GM03348 (cell line): ENCODE measurements around the gene HDAC4.

Source experiments
- DNase-seq: peaks from one replicate; pipeline ENCODE4 v3.0.0; 2012; ENCODE audit warnings: low spot score

HDAC4 gene

DNA sequence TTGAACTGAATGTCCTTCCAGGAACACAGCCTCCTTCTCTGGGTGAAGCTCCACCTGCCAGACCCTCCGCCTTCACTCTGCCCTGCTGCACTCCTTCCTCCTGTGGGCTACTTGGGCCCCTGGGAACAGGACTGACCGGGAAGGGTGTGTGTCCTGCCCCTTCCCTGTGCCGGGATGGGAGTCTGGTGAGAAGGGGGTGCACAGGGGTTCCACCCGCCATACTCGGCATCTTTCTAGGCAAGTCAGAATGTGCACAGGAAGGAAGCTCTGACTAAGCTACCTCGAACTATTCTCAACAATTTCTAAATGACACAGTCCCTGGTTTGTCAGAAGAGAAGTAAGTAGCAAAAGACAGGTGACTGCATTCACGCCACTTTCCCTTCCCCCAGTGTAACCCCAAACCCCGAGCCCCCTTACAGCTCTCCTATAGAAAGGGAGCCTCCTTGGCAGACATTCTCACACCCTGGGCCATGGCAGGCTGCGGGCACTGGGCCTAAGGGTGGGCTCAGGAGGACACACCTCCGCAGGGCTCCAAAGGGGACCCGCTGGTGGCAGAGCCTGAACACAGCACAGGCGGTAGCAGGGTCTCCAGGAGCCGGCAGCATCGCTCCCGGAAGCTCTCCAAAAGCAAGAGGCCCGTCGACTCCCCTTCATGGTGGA is 184.1 kb downstream of the HDAC4 start:
- no peak for DNase-seq

DNA sequence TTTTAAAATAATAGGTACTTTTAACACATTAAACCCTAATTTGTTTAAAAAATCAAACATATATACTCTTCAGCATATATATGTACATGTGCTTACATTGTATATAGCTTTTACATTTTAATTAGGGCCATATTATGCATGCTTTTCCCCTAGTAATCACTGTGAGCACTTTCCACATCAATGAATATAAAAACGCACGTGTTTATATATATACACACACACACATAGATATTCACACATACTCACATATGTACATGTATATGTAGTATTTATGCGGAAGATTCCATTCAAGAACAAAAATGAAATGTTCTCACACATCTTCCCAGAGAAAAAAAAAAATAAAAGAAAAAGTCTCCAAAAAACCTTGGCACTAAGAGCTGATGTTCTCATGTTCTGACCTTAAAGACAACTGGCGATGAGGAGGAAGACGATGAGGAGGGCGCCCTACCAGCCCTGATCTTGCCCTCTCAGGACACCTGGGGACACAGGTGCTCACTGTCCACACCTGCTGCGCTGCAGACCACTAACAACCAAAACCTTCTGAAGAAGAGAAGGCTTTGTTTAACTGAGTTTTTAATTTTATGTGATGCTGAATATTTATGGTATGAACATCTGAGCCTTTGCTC is 184.7 kb downstream of the HDAC4 start:
- no peak for DNase-seq

DNA sequence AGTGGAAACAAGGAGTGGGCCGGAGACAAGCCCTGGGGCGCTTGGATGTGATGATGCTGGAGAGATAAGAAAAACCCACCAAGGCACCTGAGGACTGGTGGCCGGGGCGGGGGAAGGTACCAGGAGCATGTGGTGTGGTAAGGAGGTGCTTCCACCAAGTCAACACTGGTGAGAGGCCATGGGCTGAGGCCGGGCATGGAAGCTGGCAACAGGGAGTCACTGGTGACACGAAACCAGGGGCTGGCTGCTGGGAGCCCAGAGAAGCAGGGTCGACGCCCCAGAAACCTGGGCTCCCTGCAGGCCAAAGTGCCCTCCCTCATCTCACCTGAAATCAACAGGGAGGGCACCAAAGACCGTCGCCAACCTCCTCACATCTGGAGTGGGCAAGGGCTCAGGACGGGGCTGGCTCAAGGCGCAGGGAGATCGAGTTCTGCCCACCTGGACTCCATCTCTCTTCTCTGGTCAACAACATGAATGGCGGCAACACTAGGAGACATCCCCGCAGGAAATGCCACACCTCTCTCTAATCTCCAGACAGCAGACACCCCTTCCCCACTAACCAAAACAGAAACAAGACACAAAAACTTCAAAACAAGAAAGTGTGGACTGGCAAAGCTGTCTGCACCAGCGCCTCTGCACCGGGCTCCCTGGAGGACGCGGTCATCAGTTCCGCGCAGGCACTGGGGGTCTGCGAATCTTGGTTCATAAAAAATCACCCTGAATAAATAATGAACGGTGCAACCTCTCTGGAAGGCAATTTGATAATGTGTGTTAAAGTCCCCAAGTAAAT is 185.5 kb downstream of the HDAC4 start:
- no peak for DNase-seq

DNA sequence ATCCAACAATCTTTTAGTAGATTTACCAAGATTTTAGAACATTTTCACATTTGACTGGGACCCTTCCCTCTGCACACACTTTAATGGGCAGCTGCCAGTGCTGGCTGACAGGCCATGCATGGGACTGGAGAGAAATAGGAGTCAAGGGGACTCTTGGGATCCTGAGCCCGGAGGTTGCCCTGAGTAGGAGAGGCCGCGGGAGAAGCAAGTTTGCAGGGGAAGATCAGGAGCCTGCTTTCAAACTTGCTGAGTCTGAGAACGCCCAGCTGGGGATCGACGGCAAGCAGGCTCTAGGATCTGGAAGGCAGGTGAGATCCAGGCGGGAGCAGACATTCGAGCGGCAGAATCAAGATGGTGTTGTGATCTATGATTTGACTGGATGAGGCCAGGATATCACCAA is 186.1 kb downstream of the HDAC4 start:
- DNase-seq: no peak

- no peak for DNase-seq
These were observed 187.1 kb downstream of the HDAC4 start for GRCh38 chr2:239213643-239214101.

- DNase-seq: no peak
These were observed 187.7 kb downstream of the HDAC4 start for GRCh38 chr2:239212929-239213642.

GRCh38 chr2:239212121-239212928 is 188.5 kb downstream of the HDAC4 start:
- no peak for DNase-seq

DNA sequence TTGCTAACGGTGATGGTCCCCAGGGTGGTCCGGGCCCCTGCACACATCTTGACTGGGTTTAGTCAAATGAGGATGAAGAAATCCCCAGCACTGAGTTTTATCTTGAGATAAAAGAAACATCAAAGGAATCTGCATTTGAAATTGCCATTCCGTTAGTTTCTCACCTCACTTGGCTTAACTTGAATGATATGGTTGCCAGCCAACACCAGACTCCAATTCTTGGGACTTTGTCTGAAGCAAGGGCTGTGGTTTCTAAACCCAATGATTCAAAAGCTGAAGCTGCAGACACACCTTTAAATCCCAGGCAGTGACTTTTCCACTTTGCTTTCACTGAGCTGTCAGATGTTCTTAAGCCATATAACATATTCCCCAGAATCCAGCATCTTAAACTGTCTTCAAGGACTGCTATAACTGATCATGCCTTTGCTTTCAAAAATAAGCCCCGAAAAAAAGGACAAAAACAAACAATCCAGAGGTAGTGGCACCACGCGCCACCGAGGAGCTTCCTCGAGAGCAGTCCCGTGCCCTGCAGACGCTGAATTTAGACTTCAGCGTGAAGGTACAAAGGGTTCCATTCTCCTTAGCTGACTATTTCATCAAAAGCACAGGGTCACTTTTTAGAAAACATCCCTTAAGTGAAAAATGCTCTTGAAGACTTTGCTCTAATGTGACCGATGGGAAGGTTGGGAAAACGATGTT is 189.3 kb downstream of the HDAC4 start:
- DNase-seq: no peak

DNA sequence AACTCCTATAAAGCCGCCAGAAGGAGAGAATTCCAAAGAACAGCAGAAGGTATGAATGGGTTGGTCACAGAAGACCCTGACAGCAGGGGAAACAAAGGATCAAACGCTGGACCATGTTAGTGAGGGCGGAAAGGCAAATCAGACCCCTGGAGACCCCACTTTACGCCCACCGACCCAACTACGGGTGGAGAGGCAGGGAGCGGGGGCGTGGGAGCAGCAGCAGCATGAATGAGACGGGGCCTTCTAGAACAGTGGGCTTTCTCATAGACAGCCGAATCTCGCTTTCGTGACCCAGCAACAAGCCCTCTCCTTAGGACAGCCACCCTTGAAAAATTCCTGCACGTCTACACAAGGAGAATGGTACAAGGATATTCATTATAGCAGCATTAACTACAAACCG is 191.0 kb downstream of the HDAC4 start:
- DNase-seq: no peak

GRCh38 chr2:239208465-239209180 is 192.2 kb downstream of the HDAC4 start:
- DNase-seq: no peak

- no peak for DNase-seq
These were observed 194.0 kb downstream of the HDAC4 start for GRCh38 chr2:239206851-239207250.

DNA sequence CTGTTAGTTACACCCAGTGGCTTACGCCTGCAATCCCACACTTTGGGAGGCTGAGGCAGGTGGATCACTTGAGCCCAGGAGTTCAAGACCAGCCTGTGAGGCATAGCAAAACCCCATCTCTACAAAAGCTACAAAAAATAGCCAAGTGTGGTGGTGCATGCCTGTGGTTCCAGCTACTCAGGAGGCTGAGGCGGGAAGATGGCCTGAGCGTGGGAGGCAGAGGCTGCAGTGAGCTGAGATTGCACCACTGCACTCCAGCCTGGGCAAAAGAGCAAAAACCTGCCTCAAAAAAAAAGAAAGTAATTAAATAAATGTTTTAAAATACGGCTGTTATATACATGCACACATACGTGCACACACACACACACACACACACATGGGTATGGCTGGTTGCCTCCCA is 194.8 kb downstream of the HDAC4 start:
- no peak for DNase-seq

GRCh38 chr2:239204876-239205468 is 195.8 kb downstream of the HDAC4 start:
- DNase-seq: no peak

GRCh38 chr2:239204136-239204875 is 196.5 kb downstream of the HDAC4 start:
- DNase-seq: no peak

GRCh38 chr2:239203443-239204135 is 197.2 kb downstream of the HDAC4 start:
- DNase-seq: no peak

DNA sequence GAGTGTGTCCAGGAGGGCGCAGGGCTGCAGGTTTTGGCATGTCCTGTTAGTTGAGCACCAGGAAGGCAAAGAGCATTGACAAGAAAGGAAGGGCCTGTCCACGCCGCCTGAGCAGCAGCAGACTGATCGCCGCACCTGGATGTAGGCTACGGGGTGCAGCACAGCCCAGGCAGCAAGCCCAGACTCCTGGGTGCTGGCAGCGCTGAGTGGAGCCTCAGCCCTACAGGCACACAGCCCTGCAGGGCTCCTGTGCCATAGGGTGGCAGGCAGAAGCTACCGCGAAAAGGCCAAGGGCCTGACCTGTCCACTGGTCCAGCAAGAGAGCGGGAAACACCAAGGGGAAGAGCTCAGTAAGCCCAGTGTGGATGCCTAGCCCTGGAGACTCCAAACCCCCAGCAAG is 198.0 kb downstream of the HDAC4 start:
- DNase-seq: no peak

DNA sequence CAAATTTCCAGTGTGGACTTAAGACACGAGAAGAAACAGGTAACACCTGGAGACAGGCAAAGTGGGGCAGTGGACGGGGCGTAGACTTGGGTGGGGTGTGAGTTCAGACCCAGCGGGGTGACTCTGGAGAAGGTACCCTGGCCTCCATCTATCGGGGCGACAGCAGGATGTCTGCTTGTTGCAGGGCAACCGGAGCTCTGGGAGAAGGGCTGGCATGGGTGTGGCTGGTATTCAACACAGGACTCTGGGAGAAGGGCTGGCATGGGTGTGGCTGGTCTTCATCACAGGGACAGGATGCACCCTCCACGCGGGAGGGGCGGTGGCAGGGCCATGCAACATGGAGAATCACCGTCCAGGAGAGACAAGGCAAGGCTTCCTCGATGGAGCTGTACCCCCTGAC is 198.5 kb downstream of the HDAC4 start:
- DNase-seq: no peak

DNA sequence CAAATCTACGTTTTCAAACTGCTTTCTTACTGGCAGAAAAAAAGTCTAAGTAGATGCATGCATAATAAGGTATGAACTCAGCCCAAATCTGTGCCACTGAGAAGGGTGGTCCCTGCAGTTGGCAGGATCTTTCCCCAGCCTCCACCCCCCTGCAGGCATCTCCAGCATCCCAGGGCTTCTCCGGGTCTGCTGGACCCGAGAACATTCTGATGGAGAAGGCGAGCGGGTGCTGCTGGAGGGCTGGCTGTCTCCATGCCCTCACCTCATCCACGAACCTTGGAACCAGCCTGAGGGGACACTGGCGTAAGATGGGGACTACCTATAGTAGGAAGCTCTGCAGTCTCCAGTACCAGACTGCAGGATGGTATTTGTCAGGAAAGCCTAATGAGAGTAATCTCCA is 198.9 kb downstream of the HDAC4 start:
- no peak for DNase-seq

DNA sequence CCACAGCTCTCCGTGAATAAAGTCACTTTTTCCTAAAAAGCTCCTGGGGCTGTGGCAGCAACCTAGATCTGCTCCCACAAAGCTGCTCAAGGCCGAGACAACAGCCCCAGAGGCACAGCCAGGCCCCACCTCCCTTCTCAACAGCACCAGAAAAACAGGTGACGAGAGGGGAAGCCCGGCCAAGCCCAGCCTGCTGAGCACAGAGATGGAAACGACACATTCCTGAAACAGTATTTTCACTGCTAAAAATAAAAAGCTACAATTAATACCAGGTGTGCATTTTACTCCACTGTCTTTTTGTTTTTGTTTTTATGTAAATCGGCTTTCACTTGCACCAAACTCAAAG is 199.3 kb downstream of the HDAC4 start:
- peak; percentile 61 for DNase-seq
